Measurements from ENCODE around the gene ETFA.

The ETFA gene

DNA sequence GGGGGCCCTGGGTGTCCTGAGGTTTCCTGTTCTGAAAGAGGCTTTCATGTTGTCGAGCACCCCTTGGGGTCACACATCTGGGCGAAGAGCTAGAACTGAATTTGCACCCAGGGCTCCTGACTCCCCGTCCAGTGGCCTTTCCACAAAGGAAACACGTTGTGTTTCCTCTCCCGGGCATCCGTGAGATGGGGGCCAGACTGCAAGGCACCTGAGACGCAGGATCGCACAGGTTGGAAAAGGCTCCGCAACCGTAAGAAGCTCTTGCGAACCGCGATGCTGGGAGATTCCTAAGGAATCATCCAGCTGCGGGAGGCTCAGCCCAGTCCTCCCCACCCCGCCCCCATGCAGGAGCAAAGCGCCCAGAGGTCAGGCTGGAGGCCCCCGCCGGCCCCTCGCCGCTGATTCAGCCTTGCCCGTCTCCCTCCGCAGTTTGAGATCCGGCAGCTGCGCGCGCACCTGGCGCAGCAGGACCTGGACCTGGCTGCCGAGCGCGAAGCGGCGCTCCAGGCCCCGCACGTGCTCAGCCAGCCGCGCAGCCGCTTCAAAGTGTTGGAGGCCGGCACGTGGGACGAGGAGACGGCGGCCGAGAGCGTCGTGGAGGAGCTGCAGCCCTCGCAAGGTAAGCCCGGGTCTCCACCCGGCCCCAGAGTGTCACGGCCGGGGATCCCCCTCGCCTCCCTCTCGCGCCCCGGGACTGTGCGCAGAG, 119.6 kb downstream of the ETFA start:
- no peak for DNase-seq

DNA sequence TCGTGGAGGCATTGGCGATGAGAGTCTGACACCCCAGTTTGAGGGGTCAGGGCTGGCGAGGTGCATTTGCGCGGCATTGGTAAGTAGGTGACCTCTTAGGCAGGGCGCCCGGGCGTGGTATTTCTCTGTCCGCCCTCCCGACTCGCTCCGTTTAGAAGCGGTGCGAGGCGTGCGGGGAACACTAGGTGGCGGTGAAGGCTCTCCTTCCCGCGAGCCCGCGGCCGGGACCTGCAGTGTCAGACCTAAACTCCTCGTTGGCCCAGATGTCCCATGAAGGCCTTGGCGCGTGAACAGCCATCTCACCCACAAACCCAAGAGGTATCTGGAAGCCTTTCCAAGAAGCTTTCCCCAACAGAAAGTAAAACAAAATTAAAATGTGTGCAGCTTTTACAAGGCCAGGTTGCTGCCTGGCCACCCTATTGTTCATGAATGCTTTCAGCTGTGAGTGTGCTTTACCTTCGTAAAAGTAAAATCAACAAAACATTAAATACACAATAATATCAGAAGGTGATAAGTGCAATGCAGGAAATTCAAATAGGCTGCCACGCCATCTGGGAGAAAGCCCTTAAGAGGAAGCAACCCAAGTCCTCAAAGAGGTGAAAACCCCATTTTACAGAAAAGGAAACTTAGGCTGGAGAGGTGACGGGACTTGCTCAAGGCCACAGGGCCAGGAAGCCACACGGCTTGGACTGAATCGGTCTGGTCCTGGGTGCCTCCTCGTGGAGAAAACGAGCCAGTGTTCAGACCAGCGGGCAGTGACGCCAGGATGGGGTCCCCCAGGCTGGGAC, 120.3 kb downstream of the ETFA start:
- DNase-seq = peak; percentile 88 to 89

DNA sequence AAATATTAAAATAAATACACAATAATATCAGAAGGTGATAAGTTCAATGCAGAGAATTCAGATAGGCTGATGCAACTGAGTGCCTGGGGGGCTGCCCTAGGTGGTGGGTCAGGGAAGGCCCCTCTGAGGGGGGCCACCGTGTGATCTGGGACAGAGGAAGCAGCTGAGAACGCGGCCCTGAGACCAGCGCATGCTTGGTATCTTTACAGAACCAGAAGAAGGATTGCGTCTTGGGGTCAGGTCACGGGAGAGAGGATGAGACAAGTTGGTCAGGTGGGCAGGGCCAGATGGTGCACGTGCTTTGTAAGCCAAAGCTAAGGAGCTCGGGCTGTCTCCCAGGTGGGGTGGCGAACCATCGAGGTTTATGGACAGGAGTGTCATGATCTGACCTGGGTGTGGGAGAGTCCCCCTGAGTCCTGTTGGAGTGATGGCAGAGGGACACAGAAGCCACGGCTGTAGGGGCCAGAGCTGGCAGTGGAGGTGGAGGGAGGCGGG, 121.2 kb downstream of the ETFA start:
- DNase-seq = no peak

DNA sequence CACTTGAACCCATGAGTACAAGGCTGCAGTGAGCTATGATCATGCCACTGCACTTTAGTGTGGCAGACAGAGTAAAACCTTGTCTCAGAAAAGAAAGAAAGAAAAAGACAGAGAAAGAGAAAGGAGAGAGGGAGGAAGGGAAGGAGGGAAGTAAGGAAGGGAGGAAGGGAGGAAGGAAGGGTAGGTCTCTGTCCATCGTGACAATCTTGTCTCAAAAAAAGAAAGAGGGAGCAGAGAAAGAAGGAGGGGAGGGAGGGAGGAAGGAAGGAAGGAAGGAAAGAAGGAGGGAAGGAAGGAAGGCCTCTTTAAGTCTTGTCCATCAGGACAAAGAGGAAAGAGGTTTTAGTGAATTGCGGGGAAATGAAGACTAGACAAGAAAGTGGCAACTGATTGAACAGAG, 122.2 kb downstream of the ETFA start:
- DNase-seq = no peak

DNA sequence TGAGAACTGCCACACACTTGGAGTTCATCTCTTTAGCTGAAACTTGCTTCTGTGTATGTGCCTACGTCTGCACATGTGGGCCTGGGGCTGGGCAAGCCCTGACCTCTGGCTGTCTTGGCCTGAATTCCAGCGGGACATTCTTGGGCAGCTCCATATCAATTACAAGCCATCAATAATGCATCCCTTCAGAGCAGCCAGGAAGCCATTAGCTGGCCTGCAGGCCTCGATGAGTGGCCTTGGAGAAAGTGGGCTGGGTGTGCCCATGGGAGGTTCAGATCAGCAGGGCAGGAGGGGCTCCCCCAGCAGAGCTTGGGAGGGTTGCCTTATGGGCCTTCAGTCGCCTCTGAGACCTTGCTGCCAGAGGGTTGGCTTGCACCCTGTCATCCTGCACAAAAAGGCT, 124.1 kb downstream of the ETFA start:
- no peak for DNase-seq

- DNase-seq = peak; percentile 40 to 41
Measured at GRCh38 chr15:76185716-76186115, 125.6 kb downstream of the ETFA start.

- no peak for DNase-seq
Measured at GRCh38 chr15:76184650-76185035, 126.6 kb downstream of the ETFA start.

DNA sequence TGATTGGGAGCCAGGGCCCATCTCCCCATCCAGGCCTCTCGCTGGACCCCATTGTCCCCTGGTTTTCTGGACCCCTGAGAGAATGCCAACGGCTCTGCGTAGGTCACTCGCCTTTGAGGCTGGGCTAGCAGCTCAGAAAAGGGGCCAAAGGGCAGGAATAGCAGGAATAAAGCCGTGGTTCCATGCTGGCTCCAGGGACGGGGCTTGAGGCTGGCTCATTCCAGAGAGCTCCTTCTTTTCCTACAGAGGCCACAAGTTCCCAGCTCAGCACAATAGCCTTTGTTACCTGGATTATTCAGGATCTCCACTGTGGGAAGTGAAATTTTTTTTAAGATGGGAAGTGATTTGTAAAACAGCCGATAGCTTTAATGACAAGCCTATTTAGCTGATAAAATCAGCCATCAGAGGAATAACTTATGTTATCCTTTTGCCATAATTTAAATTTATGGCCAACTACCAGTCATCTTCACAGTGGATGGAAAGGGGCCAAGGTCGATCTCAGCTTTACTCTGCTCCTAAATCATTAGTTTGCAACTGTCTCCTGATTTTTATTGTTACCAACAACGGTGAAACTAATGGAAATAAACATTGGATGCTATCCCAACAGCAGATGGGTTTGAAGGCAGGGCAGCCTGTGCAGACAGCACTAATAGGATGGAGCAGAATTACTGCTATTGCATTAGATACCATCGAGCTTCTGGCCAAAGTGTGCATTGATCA, 127.2 kb downstream of the ETFA start:
- DNase-seq = no peak

DNA sequence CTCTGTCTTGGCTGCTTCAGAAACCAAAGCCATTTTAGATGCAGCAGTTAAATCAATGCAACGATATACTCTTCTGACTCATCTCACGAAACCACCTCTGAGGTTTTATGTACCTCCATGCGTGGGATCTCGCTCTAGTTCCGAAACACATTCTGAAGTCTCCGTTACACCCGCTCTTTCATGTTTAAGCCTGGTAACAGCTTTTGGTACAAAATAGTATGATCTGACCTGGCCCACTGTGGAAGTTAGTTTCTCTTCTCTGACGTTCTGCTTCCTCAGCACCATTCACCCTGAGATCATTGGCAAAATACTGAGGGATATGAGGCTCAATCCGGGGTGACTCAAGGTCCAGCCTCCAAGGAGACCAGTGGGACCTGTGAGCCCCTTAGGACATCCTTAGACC, 129.6 kb downstream of the ETFA start:
- DNase-seq = peak; percentile 44 to 52

- no peak for DNase-seq
Measured at GRCh38 chr15:76180321-76180720, 130.9 kb downstream of the ETFA start.

DNA sequence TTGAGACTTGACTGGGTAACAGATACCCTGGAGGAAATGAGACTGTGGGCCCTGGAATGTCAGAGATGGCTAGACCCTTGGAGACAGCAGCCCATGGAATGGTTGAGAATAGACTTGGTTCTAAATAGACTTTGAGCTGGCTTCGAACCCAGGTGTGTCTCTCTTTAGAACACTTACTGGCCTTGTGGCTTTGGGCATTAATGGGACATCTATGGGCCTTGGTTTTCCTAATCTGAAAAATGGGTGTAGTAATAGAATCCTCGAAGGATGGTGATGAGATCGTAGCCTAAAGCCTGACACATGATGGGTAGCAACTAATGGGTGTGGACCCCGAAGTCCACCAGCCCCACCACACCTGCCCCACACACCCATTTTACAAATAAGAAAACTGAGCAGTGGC, 132.2 kb downstream of the ETFA start:
- no peak for DNase-seq

DNA sequence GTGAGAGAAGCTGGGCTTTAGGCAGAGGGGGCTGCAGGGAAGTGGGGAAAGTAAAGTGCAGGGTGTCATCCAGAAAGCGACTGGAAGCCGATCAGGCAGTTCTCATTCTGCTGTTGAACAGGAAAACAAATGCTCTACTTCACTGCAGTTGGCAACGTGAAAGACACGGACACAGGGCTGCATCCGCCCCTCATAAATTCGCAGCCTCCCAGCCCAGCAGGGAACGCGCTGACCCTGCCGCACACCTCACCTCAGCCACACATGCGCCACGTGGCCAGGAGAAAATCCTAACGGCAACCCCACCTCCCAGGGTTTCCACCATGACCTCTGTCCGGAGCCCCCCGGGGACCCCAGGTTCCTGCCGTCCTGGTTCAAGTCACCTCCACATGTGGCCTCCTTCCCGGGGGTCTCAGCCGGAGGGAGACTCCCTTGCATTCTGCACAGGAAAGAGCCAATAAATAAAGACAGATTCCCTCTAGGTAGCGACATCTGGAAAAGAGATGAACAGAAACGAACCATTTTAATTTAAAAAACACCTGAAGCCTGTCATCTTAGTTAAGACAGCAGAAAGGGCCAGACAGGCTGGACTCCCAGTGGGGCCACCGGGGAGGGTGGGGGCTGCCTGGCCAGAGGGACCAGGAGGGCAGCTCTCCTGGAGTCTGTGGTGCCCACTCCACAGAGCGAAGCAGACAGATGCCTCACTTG, 132.8 kb downstream of the ETFA start:
- DNase-seq = no peak

- no peak for DNase-seq
Measured at GRCh38 chr15:76177491-76178040, 133.7 kb downstream of the ETFA start.

DNA sequence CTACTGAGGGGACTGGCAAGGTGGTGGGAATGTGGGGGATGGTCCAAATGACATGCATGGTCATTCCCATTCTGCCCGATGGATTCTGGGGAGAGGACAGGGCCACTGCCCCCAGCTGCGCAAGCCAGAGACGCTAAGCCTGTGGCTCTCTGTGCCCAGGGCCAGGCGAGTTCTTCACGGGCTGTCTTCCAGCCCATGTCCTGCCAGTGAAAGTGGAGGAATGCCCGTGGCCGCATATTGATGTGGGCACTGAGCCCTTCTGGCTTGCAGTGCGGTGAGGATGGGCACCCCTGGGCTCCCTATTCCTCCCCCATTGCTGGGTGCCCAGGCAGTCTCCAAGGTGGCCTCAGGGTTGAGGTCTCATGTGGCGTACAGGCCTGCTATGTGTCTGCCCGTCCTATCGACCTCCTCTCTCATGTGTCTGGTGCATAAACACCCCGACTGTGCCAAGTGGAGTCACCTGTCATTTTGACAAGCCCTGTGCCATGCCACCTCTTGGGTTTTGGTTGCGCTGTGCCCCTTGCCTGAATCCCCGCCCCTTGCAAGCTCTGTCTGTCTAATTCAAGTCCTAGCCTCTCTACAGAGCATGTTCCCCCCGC, 134.7 kb downstream of the ETFA start:
- no peak for DNase-seq

DNA sequence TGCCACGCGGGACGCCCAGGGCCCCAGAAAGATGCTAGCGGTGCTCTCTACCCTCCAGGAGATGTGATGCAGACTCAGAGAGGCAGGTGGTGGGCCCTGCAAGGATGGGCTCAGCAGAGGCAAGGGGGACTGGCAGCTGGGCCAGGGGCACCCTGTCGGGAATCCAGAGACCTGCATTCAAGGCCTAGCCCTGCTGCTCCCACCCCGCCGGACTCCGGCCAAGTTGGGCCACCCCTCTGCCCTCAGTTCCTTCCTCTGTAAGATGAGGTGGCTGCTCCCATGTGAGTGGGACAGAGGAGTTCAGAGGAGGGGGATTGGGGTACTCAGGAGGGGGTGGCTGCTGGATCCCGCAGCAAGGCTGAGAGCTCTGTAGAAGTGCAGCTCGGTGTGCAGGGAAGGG, 135.2 kb downstream of the ETFA start:
- DNase-seq = no peak

GRCh38 chr15:76175442-76175841, 135.8 kb downstream of the ETFA start:
- no peak for DNase-seq

- DNase-seq = no peak
Measured at GRCh38 chr15:76174654-76175053, 136.6 kb downstream of the ETFA start.

- no peak for DNase-seq
Measured at GRCh38 chr15:76173317-76173834, 137.9 kb downstream of the ETFA start.

GRCh38 chr15:76172782-76173181, 138.5 kb downstream of the ETFA start:
- no peak for DNase-seq

DNA sequence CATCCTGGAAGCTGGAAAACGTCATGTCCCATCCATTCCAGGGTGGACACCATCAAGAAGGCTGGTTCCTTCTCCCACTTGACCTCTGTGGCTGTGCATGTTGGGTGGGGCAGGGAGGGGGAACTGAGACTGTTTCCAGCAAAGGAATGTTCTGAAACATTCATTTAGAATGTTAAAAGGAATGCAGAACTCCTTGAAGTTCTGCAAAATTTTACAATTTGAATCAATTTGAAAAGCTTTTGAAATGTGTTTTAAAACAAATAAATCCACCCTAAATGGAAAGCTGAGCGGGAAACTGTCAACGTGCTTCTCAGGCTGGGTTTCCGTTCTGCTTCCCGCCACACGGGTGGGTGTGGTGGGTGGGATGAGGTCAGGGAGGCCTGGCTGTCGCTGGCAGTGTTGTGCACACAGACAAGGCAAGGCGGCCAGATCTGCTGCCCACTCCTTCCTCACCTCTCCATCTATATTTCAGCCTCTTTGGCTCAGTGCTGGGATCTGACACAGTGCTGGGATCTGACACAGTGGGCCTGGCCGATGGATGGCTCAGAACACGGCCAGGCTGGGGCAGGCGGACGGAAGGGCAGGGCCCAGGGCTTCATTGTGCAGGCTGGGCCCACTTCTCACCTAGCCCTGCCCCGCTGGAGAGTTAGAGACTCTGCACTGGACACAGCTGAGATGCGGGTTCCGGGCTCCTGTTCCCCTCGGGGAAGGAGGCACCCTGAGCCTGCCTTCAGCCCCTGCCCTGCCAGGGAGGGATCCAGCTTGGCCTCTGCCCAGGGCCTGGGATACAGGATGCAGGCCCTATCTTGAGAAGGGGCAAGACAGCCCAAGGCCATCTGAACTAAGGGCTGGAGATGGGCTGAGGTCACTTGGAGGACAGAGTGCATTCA, 141.1 kb downstream of the ETFA start:
- DNase-seq = no peak

DNA sequence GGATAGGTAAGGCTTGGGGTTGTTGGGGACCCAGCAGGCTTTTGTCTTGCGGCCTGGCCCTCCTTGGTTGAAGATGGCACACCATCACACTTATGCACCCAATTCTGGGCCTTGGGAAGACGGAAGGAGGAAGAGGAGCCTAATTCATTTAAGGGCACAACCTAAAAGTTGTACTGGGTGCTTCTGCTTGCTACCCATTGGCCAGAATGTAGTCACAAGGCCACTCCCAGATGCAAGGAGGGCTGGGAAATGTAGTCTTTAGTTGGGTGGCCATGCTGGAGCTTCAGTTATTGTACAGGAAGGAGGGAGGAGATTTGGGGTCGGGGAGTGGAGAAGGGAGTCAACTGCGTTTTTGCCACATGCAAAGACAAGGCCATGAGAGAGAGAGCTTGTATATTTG, 142.3 kb downstream of the ETFA start:
- no peak for DNase-seq

All from activated T-cell treated with anti-CD3 and anti-CD28 coated beads, Interleukin-2, amount 50 U/mL, for 48 hours (primary cell).